HG02943 (cell line): ENCODE measurements around the gene BIRC5.

Experiments used
- ATAC-seq: cut with Tn5 transposase; IDR thresholded peaks from one replicate; pipeline ENCODE4 v1.9.1; 2021; ENCODE audit warnings: mild to moderate bottlenecking, low read depth, moderate library complexity; ENCODE audit not compliant: unreplicated experiment

BIRC5 gene

DNA sequence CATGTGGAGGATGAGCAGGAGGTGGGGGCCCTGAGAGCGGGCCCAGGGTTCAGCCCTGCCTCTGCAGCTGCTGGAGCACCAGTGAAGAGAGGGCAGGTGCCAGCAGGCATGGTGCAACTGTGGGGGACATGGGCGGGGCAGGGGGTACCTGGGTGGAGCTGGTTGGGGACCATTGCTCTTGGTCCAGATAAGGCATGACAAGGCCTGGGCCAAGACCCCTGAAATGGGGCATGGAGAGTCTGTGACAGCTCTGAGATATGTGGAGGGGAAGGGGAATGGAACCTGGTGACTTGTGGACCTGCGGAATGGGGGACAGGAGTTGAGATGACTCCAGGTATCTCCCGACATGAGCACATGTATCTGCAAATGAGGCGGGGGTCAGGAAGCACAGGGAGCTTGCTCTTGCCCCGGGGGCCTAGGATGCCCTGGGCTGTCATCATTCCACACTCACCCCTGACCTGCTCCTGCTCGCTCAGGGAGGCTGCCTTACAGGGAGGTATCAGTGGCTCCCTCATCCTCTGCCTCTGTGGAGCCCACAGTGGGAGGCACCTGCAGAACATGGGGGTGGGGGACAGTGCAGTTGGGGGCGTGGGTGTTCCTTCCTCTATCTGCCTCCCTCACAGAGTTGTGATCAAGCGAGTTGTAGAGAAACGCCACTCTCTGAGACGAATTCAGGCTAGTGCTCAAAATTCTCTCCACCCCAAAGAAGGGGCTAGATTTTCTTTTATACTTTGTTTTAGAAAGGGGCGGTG is 57.5 kb downstream of the BIRC5 start:
- ATAC-seq, result no peak

- ATAC-seq, result no peak
These were observed 58.3 kb downstream of the BIRC5 start for GRCh38 chr17:78272181-78272913.

DNA sequence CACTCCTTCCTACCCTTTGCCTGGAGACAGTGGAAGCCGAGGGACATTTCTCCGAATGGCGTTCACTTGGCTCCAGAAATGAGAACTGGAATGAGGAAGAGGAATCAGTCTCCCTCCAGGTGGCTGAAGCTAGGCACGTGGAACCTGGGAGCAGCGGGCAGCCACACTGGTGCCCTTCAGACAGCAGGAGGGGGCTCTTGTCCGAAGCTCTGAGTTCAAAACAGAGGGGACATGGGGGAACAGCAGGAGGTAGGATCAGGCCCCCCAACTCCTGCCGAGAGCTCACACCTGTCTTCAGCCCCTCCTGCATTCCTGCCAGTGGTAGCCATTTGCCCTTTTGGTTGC is 58.8 kb downstream of the BIRC5 start:
- no peak for ATAC-seq

- no peak for ATAC-seq
These were observed 59.8 kb downstream of the BIRC5 start for GRCh38 chr17:78273813-78274212.
